K562 (cell line): Measurements from ENCODE around the gene ACOT7.

Experiments
- ATF3 ChIP-seq, 2 experiments: fragments of 450-650 bp in 1 of 2; sonication (generic) in 1 of 2; formaldehyde crosslinking in 1 of 2; IDR thresholded peaks in 1 of 2; conservative IDR thresholded peaks in 1 of 2; 2 replicates each; pipeline versions ENCODE4 v1.6.1 to v1.8.1; 2016 to 2023; ENCODE audit warnings: mild to moderate bottlenecking in 2 of 2, moderate library complexity in 2 of 2, inconsistent platforms in 1 of 2, missing genetic modification reagents in 1 of 2
- EZH2 ChIP-seq: IDR thresholded peaks from 2 replicates; pipeline ENCODE4 v1.6.1; 2012; ENCODE audit warnings: low read depth, mild to moderate bottlenecking, inconsistent platforms, low read length, borderline replicate concordance
- JUND ChIP-seq, 2 experiments: IDR thresholded peaks; 2 replicates in 1 of 2; 3 replicates in 1 of 2; pipeline ENCODE4 v1.6.1; 2011; ENCODE audit warnings: borderline replicate concordance in 2 of 2, low read depth in 2 of 2, low read length in 2 of 2, improper control_type of control experiment in 1 of 2, missing biosample characterization in 1 of 2, missing genetic modification characterization in 1 of 2, missing genetic modification reagents in 1 of 2
- KLF10 ChIP-seq: fragments of 250-450 bp; sonication (Bioruptor Pico); IDR thresholded peaks from 2 replicates; pipeline ENCODE4 v1.6.1; 2021; ENCODE audit warnings: matching md5 sums
- LARP7 ChIP-seq: fragments of 450-650 bp; IDR thresholded peaks from 2 replicates; pipeline ENCODE4 v1.6.1; 2016
- PHF8 ChIP-seq: fragments of 200-600 bp; sonication (generic); IDR thresholded peaks from 2 replicates; pipeline ENCODE4 v1.6.1; 2012; ENCODE audit warnings: mixed run types, mild to moderate bottlenecking, inconsistent platforms, low read length, moderate library complexity, borderline replicate concordance
- TAF7 ChIP-seq: fragments of 450-650 bp; IDR thresholded peaks from 2 replicates; pipeline ENCODE4 v1.6.1; 2016; ENCODE audit warnings: missing genetic modification characterization, missing compliant biosample characterization
- TCF7 ChIP-seq: sonication (generic); IDR thresholded peaks from 2 replicates; pipeline ENCODE4 v1.6.1; 2016; ENCODE audit warnings: antibody characterized with exemption, borderline replicate concordance
- ZNF174 ChIP-seq: fragments of 250-450 bp; sonication (Bioruptor Pico); IDR thresholded peaks from 2 replicates; pipeline ENCODE4 v1.4.0; 2020; ENCODE audit warnings: mild to moderate bottlenecking

GRCh38 chr1:6393400-6394187 is at the start of gene ACOT7:
- TF ChIP-seq ZNF174 = no peak
- TF ChIP-seq TCF7 = no peak
- TF ChIP-seq JUND (IDR thresholded peaks at IDR 0.05; ENCODE audit: borderline replicate concordance, low read depth, low read length) = peak; percentile 71
- peak; percentile 31; the same call in 1 of the 3 replicates for TF ChIP-seq JUND (tag; IDR thresholded peaks at IDR 0.05; ENCODE audit: borderline replicate concordance, low read depth, low read length)
- peak; percentile 45; the same call in 1 of the 2 replicates for TF ChIP-seq ATF3 (IDR thresholded peaks at IDR 0.05)
- TF ChIP-seq ATF3 (CRISPR knock-in tag; conservative IDR thresholded peaks at IDR 0.05) = peak; percentile 47; the same call in 1 of the 2 replicates
- TF ChIP-seq KLF10 (CRISPR knock-in tag) = no peak
- peak; percentile 90; the same call in 1 of the 2 replicates for TF ChIP-seq PHF8
- no peak for TF ChIP-seq LARP7
- TF ChIP-seq EZH2 = no peak
- TF ChIP-seq TAF7 (tag) = no peak
